OCI-LY7 (cell line): Measurements from ENCODE around the gene POR. TPM values are rescaled to one million over a fixed set of nuclear protein-coding genes. Genes with fewer than 3 reads are reported as not detected.
"Not testable (repeated sequence)": the region's sequence is repeated elsewhere in the genome, so short reads cannot be mapped to it uniquely, and the experiment has no call there.

Experiments
- BruUV-seq: library from RNA; stranded (reverse); fragments of 400-500 nt; replicated peaks from 2 replicates; lab custom pipeline; 2021; lab: Mats Ljungman, UMichigan
- CTCF ChIA-PET: fragments of 300-600 bp; sonication (Branson Sonifier 250); formaldehyde crosslinking; loops from one replicate; lab custom pipeline; 2022; ENCODE audit warnings: antibody characterized with exemption; ENCODE audit not compliant: unreplicated experiment; lab: Charles Lee
- POLR2A ChIA-PET: fragments of 300-600 bp; sonication (Branson Sonifier 250); formaldehyde crosslinking; loops from one replicate; lab custom pipeline; 2022; ENCODE audit warnings: antibody characterized with exemption; lab: Charles Lee
- DNase-seq: peaks from one replicate; pipeline ENCODE4 v3.0.0-alpha.2; 2015; ENCODE audit warnings: low spot score
- H2AFZ ChIP-seq: fragments of 200-600 bp; sonication (generic), shearing (Covaris generic); 2 replicates; pipeline ENCODE4 v1.6.1; 2014; ENCODE audit warnings: mild to moderate bottlenecking, antibody characterized with exemption, low read length, moderate library complexity
- H3K27ac ChIP-seq: fragments of 200-600 bp; sonication (generic); 2 replicates; pipeline ENCODE4 v1.5.1; 2014; ENCODE audit warnings: mixed run types, low read depth, mild to moderate bottlenecking, moderate library complexity, low read length, inconsistent platforms; ENCODE audit not compliant: poor library complexity, severe bottlenecking
- H3K36me3 ChIP-seq: fragments of 200-600 bp; sonication (generic); 2 replicates; pipeline ENCODE4 v1.6.1; 2014; ENCODE audit warnings: mild to moderate bottlenecking, antibody characterized with exemption, low read length, moderate library complexity, mixed read lengths; ENCODE audit not compliant: insufficient read depth
- H3K4me1 ChIP-seq: fragments of 200-600 bp; sonication (generic); 2 replicates; pipeline ENCODE4 v1.5.1; 2014; ENCODE audit warnings: mild to moderate bottlenecking, low read length; ENCODE audit not compliant: insufficient read depth, poor library complexity, severe bottlenecking
- H3K4me2 ChIP-seq: fragments of 200-600 bp; sonication (generic); 2 replicates; pipeline ENCODE4 v1.6.1; 2014; ENCODE audit warnings: mild to moderate bottlenecking, low read length
- H3K4me3 ChIP-seq: fragments of 200-600 bp; sonication (generic); 2 replicates; pipeline ENCODE4 v1.5.1; 2014; ENCODE audit warnings: mild to moderate bottlenecking, low read depth, low read length; ENCODE audit not compliant: poor library complexity, severe bottlenecking
- H3K79me2 ChIP-seq: fragments of 200-600 bp; sonication (generic); 2 replicates; pipeline ENCODE4 v1.6.1; 2016; ENCODE audit warnings: low read depth, mild to moderate bottlenecking, low read length, moderate library complexity, mixed read lengths; ENCODE audit not compliant: insufficient read depth
- H3K9me2 ChIP-seq: fragments of 200-600 bp; sonication (generic); 2 replicates; pipeline ENCODE4 v1.6.1; 2016; ENCODE audit warnings: mild to moderate bottlenecking, low read length, mixed read lengths; ENCODE audit not compliant: insufficient read depth
- H3K9me3 ChIP-seq: fragments of 200-600 bp; sonication (generic); 2 replicates; pipeline ENCODE4 v1.6.1; 2014; ENCODE audit warnings: mild to moderate bottlenecking, mixed run types, low read length, mixed read lengths
- H4K20me1 ChIP-seq: fragments of 200-600 bp; sonication (generic); 2 replicates; pipeline ENCODE4 v1.6.1; 2014; ENCODE audit warnings: mild to moderate bottlenecking, antibody characterized with exemption, low read length, moderate library complexity, mixed read lengths; ENCODE audit not compliant: insufficient read depth
- CTCF ChIP-seq: fragments of 200-600 bp; sonication (generic); conservative IDR thresholded peaks from 2 replicates; pipeline ENCODE4 v1.5.1; 2014; ENCODE audit warnings: mild to moderate bottlenecking, antibody characterized with exemption, low read length, moderate library complexity, mixed read lengths
- EZH2phosphoT487 ChIP-seq: fragments of 200-600 bp; sonication (generic); IDR thresholded peaks from 2 replicates; pipeline ENCODE4 v1.6.1; 2018; ENCODE audit warnings: low read depth, borderline replicate concordance, mild to moderate bottlenecking, mixed run types, antibody characterized with exemption, low read length, moderate library complexity, mixed read lengths
- intact Hi-C: fragments of 100-400 bp; cut with micrococcal nuclease; formaldehyde crosslinking; loops from one replicate; pipeline ENCODE4 v1.10.0; 2022; ENCODE audit not compliant: unreplicated experiment
- total RNA-seq, 2 experiments: library from RNA; depleted of rRNA in 1 of 2; stranded (reverse); fragments of >200 nt in 1 of 2; shearing (Covaris generic) in 1 of 2; gene quantifications; 2 replicates each; pipeline ENCODE4 v1.2.3, GENCODE V29; 2014 to 2022

Gene POR
- total RNA-seq, 2 experiments from 2014 or later = 41.5 to 45.2 TPM

GRCh38 chr7:76011442-76011861 lies 96.5 kb downstream of the POR start:
- intact Hi-C loops = no loop called here
- Histone ChIP-seq H3K27ac (no peak overlapping the region), H3K4me2 (peak overlapping the region; percentile 9; the same call in 1 of the 2 replicates), H4K20me1 (no peaks in the 10 kb centered on the region), H3K4me3 (no peak overlapping the region), H3K9me2 (no peaks in the 10 kb centered on the region), H3K36me3 (no peaks in the 10 kb centered on the region), H3K4me1 (peaks cover 12% of the 10 kb centered on the region), H3K79me2 (no peaks in the 10 kb centered on the region), H2AFZ (no peak overlapping the region), H3K9me3 (no peaks in the 10 kb centered on the region)
- TF ChIP-seq CTCF = no peak
- TF ChIP-seq EZH2phosphoT487 = no peak
- BruUV-seq = no TSS peak
- DNase-seq = peak; percentile 52
- ChIA-PET CTCF (no interaction called here), POLR2A (interaction anchor here (1.1 to 1.3 kb wide), 2 partner anchors 11 to 114 kb away, joined by 3 read pairs; no protein-coding TSS in a partner anchor)

GRCh38 chr7:76016191-76016947 lies 101.4 kb downstream of the POR start:
- CTCF ChIA-PET = no interaction called here
- no TSS peak for BruUV-seq
- H3K79me2 ChIP-seq = no peaks in the 10 kb centered on the region
- TF ChIP-seq CTCF (no peak), EZH2phosphoT487 (no peak)
- no peaks in the 10 kb centered on the region for H3K9me3 ChIP-seq
- DNase-seq = no peak
- H3K36me3 ChIP-seq = 0 out of 2 replicates have a peak, but pooled peaks cover 2% of the 10 kb centered on the region
- no peaks in the 10 kb centered on the region for H3K9me2 ChIP-seq
- H4K20me1 ChIP-seq = no peaks in the 10 kb centered on the region
- POLR2A ChIA-PET = no interaction called here
- intact Hi-C loops = no loop called here
- peaks cover 11% of the 10 kb centered on the region for H3K4me1 ChIP-seq
- no peak overlapping the region for H3K4me3 ChIP-seq
- no peak overlapping the region for H3K4me2 ChIP-seq
- H2AFZ ChIP-seq = no peak overlapping the region
- no peak overlapping the region for H3K27ac ChIP-seq

GRCh38 chr7:76018520-76018919 lies 103.6 kb downstream of the POR start:
- H3K79me2 ChIP-seq, H4K20me1 ChIP-seq, H3K9me3 ChIP-seq, H3K27ac ChIP-seq, intact Hi-C loops, H2AFZ ChIP-seq, H3K36me3 ChIP-seq, H3K4me2 ChIP-seq, H3K4me3 ChIP-seq, CTCF ChIA-PET, H3K9me2 ChIP-seq, DNase-seq, POLR2A ChIA-PET, H3K4me1 ChIP-seq: not testable (repeated sequence)
- TSS peak; percentile 51 for BruUV-seq
